NCI-H446 (cell line): Measurements from ENCODE around the gene TBC1D10B.
"Not testable (repeated sequence)": the region's sequence is repeated elsewhere in the genome, so short reads cannot be mapped to it uniquely, and the experiment has no call there.

Source experiments
- DNase-seq, 2 experiments: peaks; one replicate each; lab custom pipeline; 2025; lab: John Stamatoyannopoulos, UW

The TBC1D10B gene

GRCh38 chr16:30335028-30335597 lies 35.2 kb downstream of the TBC1D10B start:
- DNase-seq, result peak; percentile 29 to 84

DNA sequence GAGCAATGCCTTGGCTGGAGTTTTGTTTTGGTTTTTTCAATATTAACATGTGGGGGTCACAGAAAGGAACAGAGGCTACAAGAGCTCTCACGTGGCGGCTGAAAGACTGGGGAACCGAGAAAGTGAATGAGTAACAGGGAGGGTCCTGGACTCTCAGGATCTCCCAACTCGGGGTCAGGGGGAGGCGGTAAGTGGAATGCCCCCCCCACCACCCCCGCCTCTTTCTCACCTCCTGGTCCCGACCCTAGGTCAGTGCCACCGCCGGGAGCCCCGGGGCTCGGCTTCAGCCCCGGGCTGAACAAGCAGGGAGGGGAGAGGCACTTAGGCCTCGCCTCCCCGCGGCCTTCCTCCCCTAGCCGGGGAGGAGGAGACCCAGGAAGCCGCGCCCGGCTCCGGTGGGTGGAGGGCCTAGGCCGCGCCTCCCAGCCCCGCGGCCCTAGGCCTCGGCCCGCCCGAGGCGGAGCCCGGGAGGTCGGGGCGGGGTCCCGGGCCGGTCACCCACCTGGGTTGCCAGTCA lies 35.8 kb downstream of the TBC1D10B start:
- DNase-seq, result peak; percentile 60 to 80

DNA sequence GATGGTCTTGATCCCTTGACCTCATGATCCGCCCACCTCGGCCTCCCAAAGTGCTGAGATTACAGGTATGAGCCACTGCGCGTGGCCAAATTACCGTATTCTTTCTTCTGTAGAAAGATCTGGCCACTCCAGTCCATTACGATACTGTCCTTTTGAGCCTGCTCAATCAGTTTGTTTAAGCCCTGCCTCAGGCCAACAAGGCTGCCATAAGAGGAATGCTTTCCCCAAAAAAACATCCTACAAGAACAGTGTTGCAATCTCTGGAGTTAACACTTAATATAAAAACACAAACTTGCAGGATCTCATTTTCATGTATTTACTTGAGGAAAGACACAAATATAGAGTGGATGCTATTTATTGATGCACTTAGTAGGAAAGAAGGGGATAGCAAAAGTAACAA lies 46.1 kb downstream of the TBC1D10B start:
- DNase-seq, result not testable (repeated sequence)

DNA sequence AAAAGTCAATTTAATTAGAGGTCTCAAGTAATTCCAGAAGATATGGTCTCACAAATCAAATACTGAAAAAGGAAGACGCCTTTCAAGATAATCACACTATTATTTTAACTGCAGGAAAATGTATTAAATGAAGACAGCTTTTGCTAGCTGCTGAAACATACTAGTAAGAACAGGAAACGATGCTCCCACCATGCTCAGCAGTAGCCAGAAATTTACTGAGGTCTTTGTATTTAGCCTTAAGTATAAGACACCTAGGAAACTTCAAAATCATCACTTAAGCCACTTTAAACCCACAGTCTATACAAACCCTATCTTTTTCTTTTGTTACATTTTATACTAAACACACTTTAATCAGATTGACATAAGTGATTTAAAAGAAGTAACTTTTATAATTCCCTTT lies 51.6 kb downstream of the TBC1D10B start:
- DNase-seq, result not testable (repeated sequence)

DNA sequence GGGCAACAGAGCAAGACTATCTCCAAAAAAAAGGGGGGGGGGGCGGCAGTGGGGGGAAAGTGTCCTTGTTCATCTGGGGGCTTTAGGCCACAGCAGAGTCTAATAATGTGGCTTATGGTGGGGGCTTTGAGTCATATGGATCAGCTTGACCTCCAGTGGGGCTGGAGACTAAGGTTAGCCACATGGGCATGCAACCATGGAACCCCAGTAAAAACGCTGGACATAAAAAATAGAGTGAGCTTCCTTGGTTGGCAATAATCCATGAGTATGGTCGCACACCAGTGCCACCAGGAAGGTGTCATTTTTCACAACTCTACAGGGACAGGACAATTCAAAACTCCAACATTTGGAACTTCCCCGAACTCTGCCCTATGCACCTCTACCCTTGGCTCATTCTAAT lies 59.4 kb downstream of the TBC1D10B start:
- DNase-seq, result not testable (repeated sequence)

DNA sequence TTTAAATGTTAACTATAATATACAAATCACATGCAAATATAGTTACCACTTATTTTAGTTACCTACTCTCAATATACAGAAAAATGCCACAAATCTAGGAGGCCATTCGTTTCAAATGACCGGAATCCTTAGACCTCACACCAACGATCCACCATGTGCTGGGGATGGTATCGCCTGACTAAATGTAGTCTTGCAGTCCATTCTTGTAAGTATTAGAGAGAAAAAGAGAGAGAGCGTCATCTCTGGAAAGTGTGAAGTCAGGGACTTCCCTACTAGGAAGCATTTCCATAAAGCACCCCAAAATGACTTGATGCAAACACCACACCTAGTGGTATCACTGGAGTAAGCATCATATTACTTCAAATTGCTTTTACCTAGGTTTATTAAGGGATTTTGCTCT lies 61.0 kb downstream of the TBC1D10B start:
- DNase-seq, result not testable (repeated sequence)
